Measurements from ENCODE around the gene EPB41L4B. TPM values are rescaled to one million over a fixed set of nuclear protein-coding genes. Genes with fewer than 3 reads are reported as not detected.

EPB41L4B gene
- total RNA-seq, 1 experiment from 2014 or later, result 8.1 TPM

- no peaks in the 10 kb centered on the region for H3K36me3 ChIP-seq (ENCODE audit: control insufficient read depth in 1 of 2, insufficient read depth in 2 of 2, low read length in 2 of 2)
- DNase-seq (ENCODE audit: low read depth, low spot score), result peak; percentile 15
- peak; percentile 61 to 69 (median 61); a peak in 5 of 6 replicates for TF ChIP-seq CTCF (IDR thresholded peaks at IDR 0.05 in 2 of 3, conservative IDR thresholded peaks at IDR 0.05 in 1 of 3; ENCODE audit: borderline replicate concordance in 1 of 3, insufficient read depth in 1 of 3, low read depth in 2 of 3, low read length in 2 of 3)
- TF ChIP-seq TCF7L2 (IDR thresholded peaks at IDR 0.05; ENCODE audit: borderline replicate concordance, extremely low read depth, insufficient read depth, insufficient read length), result no peak
- TF ChIP-seq FOSL1 (IDR thresholded peaks at IDR 0.05; ENCODE audit: low read depth), result no peak
- peak; percentile 83 for TF ChIP-seq RAD21 (IDR thresholded peaks at IDR 0.05; ENCODE audit: low read depth)
- no peaks in the 10 kb centered on the region for H3K79me2 ChIP-seq (ENCODE audit: insufficient read depth, low read length)
- ChIA-PET CTCF (interaction anchor here (2.0 to 2.8 kb wide), 2 partner anchors 9 to 124 kb away, joined by 9 to 14 read pairs; no protein-coding TSS in a partner anchor), RAD21 (ENCODE audit: low non-redundant PET in 1 of 2, low total read pairs in 2 of 2, uncharacterized antibody in 2 of 2, unreplicated experiment in 2 of 2) (no interaction called here), POLR2A (no interaction called here)
- no peak overlapping the region for H3K4me3 ChIP-seq (replicated peaks in 1 of 2; ENCODE audit: low read depth in 1 of 2, low read length in 2 of 2)
- no peaks in the 10 kb centered on the region for H3K9me2 ChIP-seq (ENCODE audit: insufficient read depth)
- no TSS peak for BruUV-seq (replicated peaks)
- H3K27me3 ChIP-seq (ENCODE audit: insufficient read depth, low read length), result no peaks in the 10 kb centered on the region
- H3K9me3 ChIP-seq (ENCODE audit: control insufficient read depth in 1 of 2, insufficient read depth in 1 of 2, low read depth in 1 of 2, low read length in 2 of 2), result no peaks in the 10 kb centered on the region
- intact Hi-C loops (cut with micrococcal nuclease), result loop anchor here (1.0 to 5.0 kb wide), 3 partner anchors 128 to 329 kb away; partner anchors contain the start of gene EPB41L4B
- peak; percentile 81 for ATAC-seq
- H3K4me1 ChIP-seq (ENCODE audit: control insufficient read depth in 1 of 2, insufficient read depth in 2 of 2, low read length in 2 of 2), result no peaks in the 10 kb centered on the region
- H3K4me2 ChIP-seq (ENCODE audit: low read length), result no peak overlapping the region
- no peak overlapping the region for H2AFZ ChIP-seq (ENCODE audit: low read depth, low read length, poor library complexity, severe bottlenecking)
- H4K20me1 ChIP-seq (ENCODE audit: insufficient read depth), result no peaks in the 10 kb centered on the region
- H3K9ac ChIP-seq (ENCODE audit: low read length), result no peak overlapping the region
- no peak overlapping the region for H3K27ac ChIP-seq (ENCODE audit: low read depth, low read length)
Measured at GRCh38 chr9:109192732-109193361, 128.0 kb downstream of the EPB41L4B start.

- no TSS peak for BruUV-seq (replicated peaks)
- no peaks in the 10 kb centered on the region for H4K20me1 ChIP-seq (ENCODE audit: insufficient read depth)
Measured at GRCh38 chr9:109191746-109192145, 129.1 kb downstream of the EPB41L4B start.

More at GRCh38 chr9:109191746-109192145, 129.1 kb downstream of the EPB41L4B start:
- intact Hi-C loops (cut with micrococcal nuclease), result loop anchor here (1.0 to 5.0 kb wide), 3 partner anchors 130 to 331 kb away; partner anchors contain the start of gene EPB41L4B
- H3K27me3 ChIP-seq (ENCODE audit: insufficient read depth, low read length), result no peaks in the 10 kb centered on the region
- H3K4me3 ChIP-seq (replicated peaks in 1 of 2; ENCODE audit: low read depth in 1 of 2, low read length in 2 of 2), result no peak overlapping the region
- ATAC-seq (no peak), DNase-seq (ENCODE audit: low read depth, low spot score) (no peak)
- H3K9ac ChIP-seq (ENCODE audit: low read length), result no peak overlapping the region
- H3K4me1 ChIP-seq (ENCODE audit: control insufficient read depth in 1 of 2, insufficient read depth in 2 of 2, low read length in 2 of 2), result no peaks in the 10 kb centered on the region
- H2AFZ ChIP-seq (ENCODE audit: low read depth, low read length, poor library complexity, severe bottlenecking), result no peak overlapping the region
- H3K9me3 ChIP-seq (ENCODE audit: control insufficient read depth in 1 of 2, insufficient read depth in 1 of 2, low read depth in 1 of 2, low read length in 2 of 2), result no peaks in the 10 kb centered on the region
- TF ChIP-seq EGR1 (IDR thresholded peaks at IDR 0.05; ENCODE audit: low read depth) (no peak), RAD21 (IDR thresholded peaks at IDR 0.05; ENCODE audit: low read depth) (no peak), YY1 (IDR thresholded peaks at IDR 0.05; ENCODE audit: extremely low read depth, insufficient replicate concordance, low read depth, low read length) (no peak), MAX (IDR thresholded peaks at IDR 0.05) (no peak), SP1 (IDR thresholded peaks at IDR 0.05; ENCODE audit: low read depth) (no peak), POLR2A (IDR thresholded peaks at IDR 0.05; ENCODE audit: borderline replicate concordance, extremely low read depth, insufficient read depth, insufficient read length) (no peak), FOSL1 (IDR thresholded peaks at IDR 0.05; ENCODE audit: low read depth) (no peak), REST (IDR thresholded peaks at IDR 0.05; ENCODE audit: low read depth) (no peak)
- H3K79me2 ChIP-seq (ENCODE audit: insufficient read depth, low read length), result no peaks in the 10 kb centered on the region
- CTCF ChIA-PET, result interaction anchor here (2.8 kb wide), 1 partner anchor 8 kb away, joined by 14 read pairs; no protein-coding TSS in a partner anchor
- RAD21 ChIA-PET (ENCODE audit: low non-redundant PET in 1 of 2, low total read pairs in 2 of 2, uncharacterized antibody in 2 of 2, unreplicated experiment in 2 of 2), result no interaction called here
- H3K9me2 ChIP-seq (ENCODE audit: insufficient read depth), result no peaks in the 10 kb centered on the region
- H3K4me2 ChIP-seq (ENCODE audit: low read length), result no peak overlapping the region
- POLR2A ChIA-PET, result no interaction called here
- no peak overlapping the region for H3K27ac ChIP-seq (ENCODE audit: low read depth, low read length)
- H3K36me3 ChIP-seq (ENCODE audit: control insufficient read depth in 1 of 2, insufficient read depth in 2 of 2, low read length in 2 of 2), result no peaks in the 10 kb centered on the region
